ENCODE measurements around the gene SDR9C7. TPM values are rescaled to one million over a fixed set of nuclear protein-coding genes. Genes with fewer than 3 reads are reported as not detected.
"Not testable (repeated sequence)": the region's sequence is repeated elsewhere in the genome, so short reads cannot be mapped to it uniquely, and the experiment has no call there.

Gene SDR9C7
- total and polyA plus RNA-seq, 12 donors = 0.06 TPM; not detected in 11

GRCh38 chr12:56963557-56963956, 29.3 kb upstream of the SDR9C7 start:
- H3K9me3 ChIP-seq (replicated peaks in 1 of 3); H3K4me3 ChIP-seq; intact Hi-C loops (cut with DNase I); H3K36me3 ChIP-seq (replicated peaks in 1 of 2); H3K27me3 ChIP-seq; H3K27ac ChIP-seq; DNase-seq; H3K4me1 ChIP-seq (replicated peaks in 1 of 2): not testable (repeated sequence)
- 91 to 93% methylated on average over 13 to 16 of the region's 27 CpGs; no CpG with 5 or more reads in 2 of the 4 donors for WGBS, 4 donors

- WGBS, 4 donors = 60 to 71% (median 65%) methylated on average over 4 of the region's 4 CpGs
- intact Hi-C loops (cut with DNase I); H3K9me3 ChIP-seq (replicated peaks in 1 of 3); H3K27me3 ChIP-seq; H3K4me3 ChIP-seq; DNase-seq; H3K36me3 ChIP-seq (replicated peaks in 1 of 2); H3K4me1 ChIP-seq (replicated peaks in 1 of 2); H3K27ac ChIP-seq: not testable (repeated sequence)
Observed at GRCh38 chr12:56962247-56962646, 28.0 kb upstream of the SDR9C7 start.

- no peak for TF ChIP-seq POLR2A (IDR thresholded peaks at IDR 0.05)
- TF ChIP-seq, protein P1, sequence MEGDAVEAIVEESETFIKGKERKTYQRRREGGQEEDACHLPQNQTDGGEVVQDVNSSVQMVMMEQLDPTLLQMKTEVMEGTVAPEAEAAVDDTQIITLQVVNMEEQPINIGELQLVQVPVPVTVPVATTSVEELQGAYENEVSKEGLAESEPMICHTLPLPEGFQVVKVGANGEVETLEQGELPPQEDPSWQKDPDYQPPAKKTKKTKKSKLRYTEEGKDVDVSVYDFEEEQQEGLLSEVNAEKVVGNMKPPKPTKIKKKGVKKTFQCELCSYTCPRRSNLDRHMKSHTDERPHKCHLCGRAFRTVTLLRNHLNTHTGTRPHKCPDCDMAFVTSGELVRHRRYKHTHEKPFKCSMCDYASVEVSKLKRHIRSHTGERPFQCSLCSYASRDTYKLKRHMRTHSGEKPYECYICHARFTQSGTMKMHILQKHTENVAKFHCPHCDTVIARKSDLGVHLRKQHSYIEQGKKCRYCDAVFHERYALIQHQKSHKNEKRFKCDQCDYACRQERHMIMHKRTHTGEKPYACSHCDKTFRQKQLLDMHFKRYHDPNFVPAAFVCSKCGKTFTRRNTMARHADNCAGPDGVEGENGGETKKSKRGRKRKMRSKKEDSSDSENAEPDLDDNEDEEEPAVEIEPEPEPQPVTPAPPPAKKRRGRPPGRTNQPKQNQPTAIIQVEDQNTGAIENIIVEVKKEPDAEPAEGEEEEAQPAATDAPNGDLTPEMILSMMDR (IDR thresholded peaks at IDR 0.05) = no peak
- Histone ChIP-seq H3K27ac (no peak overlapping the region), H3K4me3 (no peak overlapping the region), H3K36me3 (replicated peaks in 1 of 2) (no peaks in the 10 kb centered on the region), H3K27me3 (no peaks in the 10 kb centered on the region), H3K9me3 (replicated peaks in 1 of 3) (no peaks in the 10 kb centered on the region), H3K4me1 (replicated peaks in 1 of 2) (no peaks in the 10 kb centered on the region)
- WGBS, 4 donors = 50 to 90% (median 74%) methylated on average over 1 to 2 of the region's 2 CpGs
- intact Hi-C loops (cut with DNase I) = no loop called here
- no peak for DNase-seq
Observed at GRCh38 chr12:56958422-56958821, 24.2 kb upstream of the SDR9C7 start.

DNA sequence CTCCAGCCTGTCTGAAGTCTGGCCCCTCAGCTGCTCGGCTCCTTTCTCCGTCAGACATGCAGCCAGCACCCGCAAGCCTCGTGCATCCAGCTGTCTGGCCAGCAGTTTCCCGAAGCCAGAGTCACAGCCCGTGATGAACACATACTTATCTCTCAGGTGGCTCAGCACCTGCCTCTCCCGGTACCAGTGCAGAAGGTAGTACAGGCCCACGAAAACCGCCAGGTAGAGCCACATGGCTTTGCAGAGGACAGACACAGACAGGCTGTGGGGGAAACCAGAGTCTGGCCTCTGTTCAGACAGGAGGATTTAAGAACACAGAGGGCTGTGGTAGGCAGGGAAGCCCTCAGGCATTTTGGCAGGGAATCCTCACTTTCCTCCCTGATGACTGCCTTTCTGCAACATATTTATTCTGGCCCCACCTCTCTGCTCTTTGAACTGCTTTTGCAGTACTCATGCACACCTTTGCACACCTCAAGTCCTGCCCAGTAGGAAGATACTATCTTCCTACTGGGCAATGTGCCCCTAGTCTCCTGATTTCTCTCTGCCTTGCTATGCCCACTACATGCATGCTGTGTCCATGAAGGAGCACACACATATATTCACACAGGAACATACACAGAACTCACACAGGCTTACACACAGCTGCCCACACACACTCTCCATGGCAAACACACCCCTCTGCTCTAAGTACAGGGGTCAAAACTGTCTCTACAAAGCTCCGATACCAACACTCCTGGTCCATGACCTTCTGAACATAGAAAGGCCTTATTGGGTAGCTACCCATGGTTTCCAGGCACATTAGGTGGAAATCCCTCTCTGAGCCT, 23.2 kb upstream of the SDR9C7 start, which contains the start of gene RDH16:
Gene RDH16 (minus strand): TSS at position 380 of the 824 bp plus-strand sequence. CDS start 146 bp downstream, at position 234.
- H3K9me3 ChIP-seq (replicated peaks in 1 of 3) = no peaks in the 10 kb centered on the region
- no peak for DNase-seq
- no peak within 1 kb of the TSS for H3K27ac ChIP-seq
- no peaks in the 10 kb centered on the region for H3K27me3 ChIP-seq
- no peak for TF ChIP-seq POLR2A (IDR thresholded peaks at IDR 0.05)
- no peaks in the 10 kb centered on the region for H3K36me3 ChIP-seq (replicated peaks in 1 of 2)
- intact Hi-C loops (cut with DNase I) = no loop called here
- H3K4me1 ChIP-seq (replicated peaks in 1 of 2) = no peaks in the 10 kb centered on the region
- 85 to 93% (median 88%) methylated on average over 10 of the region's 10 CpGs for WGBS, 4 donors
- no peak within 1 kb of the TSS for H3K4me3 ChIP-seq

DNA sequence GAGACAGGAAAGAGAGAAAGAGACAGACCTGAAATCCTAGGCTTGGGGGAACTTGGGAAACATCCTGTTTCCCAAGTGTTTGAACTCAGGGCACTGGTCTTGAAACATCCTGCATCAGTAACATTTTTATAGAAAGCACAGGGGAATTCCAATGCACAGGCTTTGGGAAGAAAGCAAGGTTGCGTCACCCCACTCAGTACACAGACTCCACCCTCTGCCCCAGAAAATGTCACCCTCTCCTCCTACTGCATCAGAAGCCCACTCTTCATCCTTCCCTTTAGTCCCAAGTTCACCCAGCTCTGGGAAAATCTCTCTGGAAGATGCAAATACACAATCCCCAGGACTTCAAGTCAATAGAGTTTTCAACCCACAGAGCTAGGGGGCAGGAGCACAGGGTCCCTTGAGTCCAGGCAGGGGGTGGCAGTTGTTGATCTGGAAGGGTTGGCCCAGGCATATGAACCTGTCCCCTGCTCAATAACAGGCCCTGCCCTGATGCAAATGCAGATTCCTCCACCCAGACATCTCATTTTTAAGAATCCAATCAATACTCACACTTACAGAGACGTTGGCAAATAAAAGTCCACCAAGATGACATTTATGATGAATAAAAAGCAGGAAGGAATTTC, 21.5 kb upstream of the SDR9C7 start:
- DNase-seq = no peak
- no peak for TF ChIP-seq POLR2A (IDR thresholded peaks at IDR 0.05)
- TF ChIP-seq, protein P1 (IDR thresholded peaks at IDR 0.05) = no peak
- Histone ChIP-seq H3K4me1 (replicated peaks in 1 of 2) (no peaks in the 10 kb centered on the region), H3K27me3 (no peaks in the 10 kb centered on the region), H3K9me3 (replicated peaks in 1 of 3) (no peaks in the 10 kb centered on the region), H3K27ac (no peak overlapping the region), H3K4me3 (no peak overlapping the region), H3K36me3 (replicated peaks in 1 of 2) (no peaks in the 10 kb centered on the region)
- WGBS, 4 donors = 72 to 83% (median 80%) methylated on average over 2 of the region's 2 CpGs
- intact Hi-C loops (cut with DNase I) = no loop called here
